GM13976 (cell line): ENCODE results near the gene KCNH4.

Experiments
- DNase-seq: peaks from one replicate; pipeline ENCODE4 v3.0.0; 2012; ENCODE audit warnings: low spot score
- CTCF ChIP-seq: IDR thresholded peaks from 2 replicates; pipeline ENCODE4 v1.5.1; 2012; ENCODE audit warnings: borderline replicate concordance, mild to moderate bottlenecking; ENCODE audit not compliant: insufficient read depth; ENCODE audit errors: extremely low read depth, missing control alignments, control extremely low read depth
- in situ Hi-C: fragments of 300-500 bp; cut with MboI; formaldehyde crosslinking; loops from one replicate; pipeline ENCODE4 v1.12.0; 2022; ENCODE audit warnings: low sequenced_read_pairs, mixed read lengths, inconsistent platforms; ENCODE audit not compliant: unreplicated experiment

Gene KCNH4

GRCh38 chr17:42182927-42183734 lies 2.2 kb upstream of the KCNH4 start:
- TF ChIP-seq CTCF: no peak
- no peak for DNase-seq
- in situ Hi-C loops: loop anchor here (25.0 kb wide), 1 partner anchor 229 kb away; the partner anchor contains the start of gene CAVIN1

- TF ChIP-seq CTCF: no peak
- no peak for DNase-seq
- in situ Hi-C loops: loop anchor here (25.0 kb wide), 1 partner anchor 230 kb away; the partner anchor contains the start of gene CAVIN1
Measured at GRCh38 chr17:42181851-42182207, 887 bp upstream of the KCNH4 start.

GRCh38 chr17:42180411-42180921 lies 476 bp downstream of the KCNH4 start:
- in situ Hi-C loops: loop anchor here (25.0 kb wide), 1 partner anchor 232 kb away; the partner anchor contains the start of gene CAVIN1
- DNase-seq: no peak
- TF ChIP-seq CTCF: no peak

- DNase-seq: peak; percentile 70
- in situ Hi-C loops: loop anchor here (25.0 kb wide), 1 partner anchor 232 kb away; the partner anchor contains the start of gene CAVIN1
- TF ChIP-seq CTCF: no peak
Measured at GRCh38 chr17:42179911-42180410, 981 bp downstream of the KCNH4 start.

GRCh38 chr17:42179335-42179734 lies 1.6 kb downstream of the KCNH4 start:
- in situ Hi-C loops: loop anchor here (25.0 kb wide), 1 partner anchor 233 kb away; the partner anchor contains the start of gene CAVIN1
- DNase-seq: no peak
- no peak for TF ChIP-seq CTCF

- no peak for TF ChIP-seq CTCF
- peak; percentile 74 for DNase-seq
- in situ Hi-C loops: loop anchor here (25.0 kb wide), 1 partner anchor 233 kb away; the partner anchor contains the start of gene CAVIN1
Measured at GRCh38 chr17:42178817-42179216, 2.1 kb downstream of the KCNH4 start.
